ENCODE results near the gene SMCO1. TPM values are rescaled to one million over a fixed set of nuclear protein-coding genes. Genes with fewer than 3 reads are reported as not detected.
"Not testable (repeated sequence)": the region's sequence is repeated elsewhere in the genome, so short reads cannot be mapped to it uniquely, and the experiment has no call there.

Gene SMCO1
- total RNA-seq, 4 donors from 2014 or later = not detected

GRCh38 chr3:196513697-196514349, 1.3 kb downstream of the SMCO1 start:
- WGBS = 85% methylated on average over 8 of the region's 8 CpGs
- no peaks in the 10 kb centered on the region for H3K36me3 ChIP-seq
- H3K9me3 ChIP-seq = peaks cover 0 to 7% (median 6%) of the 10 kb centered on the region in 4 donors
- no peaks in the 10 kb centered on the region for H3K27me3 ChIP-seq
- no peak overlapping the region for H3K4me3 ChIP-seq
- DNase-seq (ENCODE audit: extremely low spot score) = no peak
- peaks cover 0 to 3% (median 0%) of the 10 kb centered on the region in 4 donors for H3K4me1 ChIP-seq
- no peak for TF ChIP-seq CTCF (IDR thresholded peaks at IDR 0.05)
- TF ChIP-seq POLR2AphosphoS5 (IDR thresholded peaks at IDR 0.05) = no peak
- no peak for TF ChIP-seq EP300 (IDR thresholded peaks at IDR 0.05)
- no peak for TF ChIP-seq POLR2A (IDR thresholded peaks at IDR 0.05; ENCODE audit: low read depth)
- intact Hi-C loops (cut with DNase I) = no loop called here
- H3K27ac ChIP-seq (replicated peaks in 1 of 4) = no peak overlapping the region

GRCh38 chr3:196511646-196512425, 3.3 kb downstream of the SMCO1 start:
- H3K36me3 ChIP-seq; H3K4me3 ChIP-seq; H3K27me3 ChIP-seq; intact Hi-C loops (cut with DNase I); DNase-seq (ENCODE audit: extremely low spot score); H3K4me1 ChIP-seq; H3K9me3 ChIP-seq; H3K27ac ChIP-seq (replicated peaks in 1 of 4): not testable (repeated sequence)
- WGBS = 89% methylated on average over 11 of the region's 15 CpGs

- H3K4me3 ChIP-seq; H3K27ac ChIP-seq (replicated peaks in 1 of 4); H3K27me3 ChIP-seq; intact Hi-C loops (cut with DNase I); DNase-seq (ENCODE audit: extremely low spot score); H3K4me1 ChIP-seq; H3K36me3 ChIP-seq; H3K9me3 ChIP-seq: not testable (repeated sequence)
- 100% methylated on average over 1 of the region's 1 CpG for WGBS
Measured at GRCh38 chr3:196511108-196511507, 4.0 kb downstream of the SMCO1 start.

- no peak overlapping the region for H3K27ac ChIP-seq (replicated peaks in 1 of 4)
- no peak overlapping the region for H3K4me3 ChIP-seq
- no peaks in the 10 kb centered on the region for H3K9me3 ChIP-seq
- no peak for DNase-seq (ENCODE audit: extremely low spot score)
- peaks cover 6 to 9% (median 6%) of the 10 kb centered on the region in 4 donors for H3K4me1 ChIP-seq
- H3K36me3 ChIP-seq = peaks cover 0 to 4% (median 0%) of the 10 kb centered on the region in 4 donors
- no peak for TF ChIP-seq CTCF (IDR thresholded peaks at IDR 0.05)
- TF ChIP-seq POLR2AphosphoS5 (IDR thresholded peaks at IDR 0.05) = no peak
- TF ChIP-seq POLR2A (IDR thresholded peaks at IDR 0.05; ENCODE audit: low read depth) = no peak
- no peak for TF ChIP-seq EP300 (IDR thresholded peaks at IDR 0.05)
- 82% methylated on average over 8 of the region's 8 CpGs for WGBS
- H3K27me3 ChIP-seq = no peaks in the 10 kb centered on the region
- intact Hi-C loops (cut with DNase I) = no loop called here
Measured at GRCh38 chr3:196506687-196507086, 8.5 kb downstream of the SMCO1 start.

- intact Hi-C loops (cut with DNase I) = no loop called here
- H3K4me1 ChIP-seq = peaks cover 14 to 29% (median 27%) of the 10 kb centered on the region in 4 donors
- no peaks in the 10 kb centered on the region for H3K9me3 ChIP-seq
- H3K27ac ChIP-seq (replicated peaks in 1 of 4) = peak overlapping the region; percentile 95 to 99 (median 97)
- DNase-seq (ENCODE audit: extremely low spot score) = no peak
- TF ChIP-seq EP300 (IDR thresholded peaks at IDR 0.05) (no peak), POLR2AphosphoS5 (IDR thresholded peaks at IDR 0.05) (no peak), POLR2A (IDR thresholded peaks at IDR 0.05; ENCODE audit: low read depth) (no peak), CTCF (IDR thresholded peaks at IDR 0.05) (no peak)
- H3K27me3 ChIP-seq = no peaks in the 10 kb centered on the region
- H3K4me3 ChIP-seq = no peak overlapping the region
- peaks cover 0 to 4% (median 0%) of the 10 kb centered on the region in 4 donors for H3K36me3 ChIP-seq
- 93% methylated on average over 6 of the region's 6 CpGs for WGBS
Measured at GRCh38 chr3:196504556-196504955, 10.6 kb downstream of the SMCO1 start.

- WGBS = 25% methylated on average over 7 of the region's 7 CpGs
- intact Hi-C loops (cut with DNase I); H3K9me3 ChIP-seq; H3K36me3 ChIP-seq; DNase-seq (ENCODE audit: extremely low spot score); H3K27me3 ChIP-seq: not testable (repeated sequence)
- H3K27ac ChIP-seq (replicated peaks in 1 of 4) = peak overlapping the region; percentile 95 to 99 (median 97)
- peaks cover 15 to 34% (median 32%) of the 10 kb centered on the region in 4 donors for H3K4me1 ChIP-seq
- peak overlapping the region; percentile 81 to 95 (median 90) for H3K4me3 ChIP-seq
Measured at GRCh38 chr3:196504077-196504398, 11.1 kb downstream of the SMCO1 start.
